Natural killer cell (primary cell): ENCODE measurements around the gene RGS3. TPM values are rescaled to one million over a fixed set of nuclear protein-coding genes. Genes with fewer than 3 reads are reported as not detected.

Experiments used
- ATAC-seq, 3 donors: fragments of 150-1000 bp in 2 of 3; fragments of 200-7000 bp in 1 of 3; cut with Tn5 transposase; 1 replicate in 1 of 3; 2 replicates in 2 of 3; pipeline ENCODE4 v1.10.0; 2021; ENCODE audit warnings: mild to moderate bottlenecking in 2 of 3, moderate library complexity in 2 of 3
- DNase-seq, 2 donors: peaks; one replicate each; pipeline versions ENCODE4 v3.0.0 to v3.0.0-alpha.2; 2013 to 2021; ENCODE audit warnings: mixed read lengths in 1 of 2
- H3K27ac ChIP-seq: one replicate; pipeline ENCODE4 v1.5.1; 2013; ENCODE audit warnings: mild to moderate bottlenecking, low read length
- H3K27me3 ChIP-seq: one replicate; pipeline ENCODE4 v1.6.1; 2013; ENCODE audit warnings: low read length; ENCODE audit not compliant: control insufficient read depth, insufficient read depth
- H3K36me3 ChIP-seq: one replicate; pipeline ENCODE4 v1.6.1; 2013; ENCODE audit warnings: low read length; ENCODE audit not compliant: control insufficient read depth, insufficient read depth
- H3K4me1 ChIP-seq: one replicate; pipeline ENCODE4 v1.6.1; 2013; ENCODE audit warnings: low read length; ENCODE audit not compliant: control insufficient read depth, insufficient read depth
- H3K4me3 ChIP-seq: one replicate; pipeline ENCODE4 v1.5.1; 2013; ENCODE audit warnings: low read length
- H3K9me3 ChIP-seq: one replicate; pipeline ENCODE4 v1.6.1; 2013; ENCODE audit warnings: low read length; ENCODE audit not compliant: control insufficient read depth, insufficient read depth
- H3K27ac Mint-ChIP-seq, 2 donors: one replicate each; pipeline ENCODE4 v1.8.0; 2022; ENCODE audit warnings: mild to moderate bottlenecking in 2 of 2, mixed read lengths in 2 of 2, moderate library complexity in 1 of 2
- H3K27me3 Mint-ChIP-seq, 2 donors: one replicate each; pipeline ENCODE4 v1.8.0; 2022; ENCODE audit warnings: low read depth in 2 of 2, mixed read lengths in 2 of 2
- H3K36me3 Mint-ChIP-seq: one replicate; pipeline ENCODE4 v1.8.0; 2022; ENCODE audit warnings: mixed read lengths
- H3K4me1 Mint-ChIP-seq, 2 donors: one replicate each; pipeline ENCODE4 v1.8.0; 2022; ENCODE audit warnings: mixed read lengths in 2 of 2
- H3K4me3 Mint-ChIP-seq: one replicate; pipeline ENCODE4 v1.8.0; 2022; ENCODE audit warnings: mild to moderate bottlenecking, moderate library complexity, mixed read lengths
- H3K9me3 Mint-ChIP-seq, 2 donors: one replicate each; pipeline ENCODE4 v1.8.0; 2022; ENCODE audit warnings: mixed read lengths in 2 of 2
- CTCF ChIP-seq: fragments of 200-600 bp; IDR thresholded peaks from one replicate; pipeline ENCODE4 v1.8.0; 2022; ENCODE audit warnings: antibody characterized with exemption
- WGBS: methylation state at CpG from one replicate; pipeline ENCODE4 v1.1.7; 2013; ENCODE audit warnings: missing lambda C conversion rate; ENCODE audit not compliant: insufficient coverage; 5-methylcytosine and 5-hydroxymethylcytosine counted together
- intact Hi-C: fragments of 100-400 bp; cut with micrococcal nuclease; formaldehyde crosslinking; loops from one replicate; pipeline ENCODE4 v1.14.2; 2022
- total RNA-seq, 4 donors: library from RNA; stranded (reverse); fragments of 120-200 nt in 1 of 4; gene quantifications; one replicate each; pipeline versions ENCODE4 v1.2.3 to v1.2.4, GENCODE V29; 2013 to 2022

RGS3 gene
- total RNA-seq, 3 donors from 2014 or later (not counting 1 experiment from before 2014, with no cell fraction given): 148 to 269 (median 190) TPM

- Mint-ChIP-seq H3K27ac (no peak overlapping the region), H3K4me3 (no peak overlapping the region), H3K9me3 (no peaks in the 10 kb centered on the region), H3K27me3 (peaks cover 7 to 14% of the 10 kb centered on the region in 2 donors), H3K36me3 (no peaks in the 10 kb centered on the region), H3K4me1 (no peaks in the 10 kb centered on the region)
- H3K27ac ChIP-seq: no peak overlapping the region
- no peaks in the 10 kb centered on the region for H3K27me3 ChIP-seq
- no peaks in the 10 kb centered on the region for H3K9me3 ChIP-seq
- WGBS: 77% methylated on average over 15 of the region's 16 CpGs
- H3K4me1 ChIP-seq: no peaks in the 10 kb centered on the region
- DNase-seq (no peak), ATAC-seq (no peak)
- intact Hi-C loops: no loop called here
- no peak overlapping the region for H3K4me3 ChIP-seq
- no peak for TF ChIP-seq CTCF
- no peaks in the 10 kb centered on the region for H3K36me3 ChIP-seq
These were observed 157.0 kb downstream of the RGS3 start for GRCh38 chr9:113620377-113621161.

GRCh38 chr9:113621309-113621791 is 157.8 kb downstream of the RGS3 start:
- 84% methylated on average over 14 of the region's 14 CpGs for WGBS
- no peak for TF ChIP-seq CTCF
- no peaks in the 10 kb centered on the region for H3K27me3 ChIP-seq
- no peak for ATAC-seq
- Mint-ChIP-seq H3K36me3 (no peaks in the 10 kb centered on the region), H3K9me3 (no peaks in the 10 kb centered on the region), H3K27ac (no peak overlapping the region), H3K4me3 (no peak overlapping the region), H3K4me1 (no peaks in the 10 kb centered on the region), H3K27me3 (peaks cover 7 to 14% of the 10 kb centered on the region in 2 donors)
- DNase-seq: no peak
- no peaks in the 10 kb centered on the region for H3K4me1 ChIP-seq
- H3K4me3 ChIP-seq: no peak overlapping the region
- H3K9me3 ChIP-seq: no peaks in the 10 kb centered on the region
- no peak overlapping the region for H3K27ac ChIP-seq
- no peaks in the 10 kb centered on the region for H3K36me3 ChIP-seq
- intact Hi-C loops: no loop called here

- Mint-ChIP-seq H3K4me1 (no peaks in the 10 kb centered on the region), H3K4me3 (no peak overlapping the region), H3K27ac (no peak overlapping the region), H3K36me3 (no peaks in the 10 kb centered on the region), H3K27me3 (peaks cover 7 to 14% of the 10 kb centered on the region in 2 donors), H3K9me3 (no peaks in the 10 kb centered on the region)
- ATAC-seq: no peak
- intact Hi-C loops: no loop called here
- Histone ChIP-seq H3K4me1 (no peaks in the 10 kb centered on the region), H3K4me3 (no peak overlapping the region), H3K36me3 (no peaks in the 10 kb centered on the region), H3K27me3 (no peaks in the 10 kb centered on the region), H3K9me3 (no peaks in the 10 kb centered on the region), H3K27ac (no peak overlapping the region)
- no peak for DNase-seq
- no CpG with 5 or more reads among the region's 2 CpGs for WGBS
- no peak for TF ChIP-seq CTCF
These were observed 158.5 kb downstream of the RGS3 start for GRCh38 chr9:113621980-113622379.
